GM21619 (cell line): ENCODE data around the gene TAF4.
"Not testable (repeated sequence)": the region's sequence is repeated elsewhere in the genome, so short reads cannot be mapped to it uniquely, and the experiment has no call there.

Source experiments
- ATAC-seq: cut with Tn5 transposase; IDR thresholded peaks from one replicate; pipeline ENCODE4 v1.9.1; 2021; ENCODE audit not compliant: unreplicated experiment

The TAF4 gene

DNA sequence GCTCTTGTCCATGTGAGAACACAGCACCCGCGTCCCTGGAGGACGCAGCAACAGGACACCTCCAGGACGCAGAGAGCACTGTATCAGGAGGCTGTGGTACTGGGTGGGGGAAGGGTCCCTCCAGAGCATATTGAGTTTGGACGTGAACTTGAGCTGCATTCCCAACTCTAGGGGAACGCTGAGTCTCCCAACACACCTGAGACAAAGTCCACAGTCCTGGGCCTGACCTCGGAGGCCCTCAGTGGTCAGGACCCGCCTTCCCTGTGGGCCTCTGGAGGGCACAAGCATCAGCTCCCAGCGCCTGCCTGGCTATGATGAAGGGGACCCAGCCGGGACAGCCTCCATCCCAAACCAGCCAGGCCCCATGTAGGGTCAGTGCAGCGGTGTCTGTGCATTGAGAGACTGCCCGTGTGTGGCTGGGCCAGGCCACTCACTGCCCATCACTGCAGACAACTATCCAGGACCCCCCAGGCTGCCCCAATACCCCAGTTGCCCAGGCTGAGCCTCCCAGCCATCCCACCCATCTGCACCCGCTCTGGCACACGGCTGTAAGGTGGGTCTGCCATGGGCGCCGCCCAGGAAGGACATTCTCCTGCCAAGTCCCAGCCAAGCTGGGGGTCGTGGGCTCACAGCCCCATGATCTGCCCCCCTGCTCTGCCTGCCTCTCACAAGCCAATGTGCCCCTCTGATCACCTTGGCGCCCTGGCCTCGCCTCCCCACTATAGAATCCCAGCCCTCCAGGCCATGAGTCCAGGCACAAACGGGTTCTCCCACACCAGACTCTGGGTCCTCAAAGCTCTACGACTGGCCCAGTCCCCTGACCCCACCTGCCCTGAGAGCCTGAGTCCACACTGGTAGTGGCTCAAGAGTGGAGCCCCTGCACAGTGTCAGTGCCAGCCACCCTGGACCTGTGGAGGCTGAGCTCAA, 115.7 kb downstream of the TAF4 start:
- no peak for ATAC-seq

DNA sequence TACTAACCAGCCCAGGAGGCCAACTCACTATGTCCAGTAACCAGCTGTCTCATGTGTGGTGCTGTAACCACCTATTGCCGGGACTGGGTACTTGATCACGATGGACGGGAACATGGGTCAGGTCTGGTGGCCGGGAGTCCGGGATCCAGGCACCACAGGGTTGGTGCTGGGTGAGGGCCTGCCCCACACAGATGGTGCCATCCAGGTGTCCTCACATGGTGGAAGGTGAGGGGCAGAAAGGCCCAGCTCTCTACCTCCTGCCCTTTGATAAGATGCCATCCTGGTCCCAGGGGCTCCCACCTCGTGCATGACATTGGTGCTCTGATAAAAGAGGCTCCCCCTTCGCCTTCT, 116.3 kb downstream of the TAF4 start:
- ATAC-seq, result no peak

DNA sequence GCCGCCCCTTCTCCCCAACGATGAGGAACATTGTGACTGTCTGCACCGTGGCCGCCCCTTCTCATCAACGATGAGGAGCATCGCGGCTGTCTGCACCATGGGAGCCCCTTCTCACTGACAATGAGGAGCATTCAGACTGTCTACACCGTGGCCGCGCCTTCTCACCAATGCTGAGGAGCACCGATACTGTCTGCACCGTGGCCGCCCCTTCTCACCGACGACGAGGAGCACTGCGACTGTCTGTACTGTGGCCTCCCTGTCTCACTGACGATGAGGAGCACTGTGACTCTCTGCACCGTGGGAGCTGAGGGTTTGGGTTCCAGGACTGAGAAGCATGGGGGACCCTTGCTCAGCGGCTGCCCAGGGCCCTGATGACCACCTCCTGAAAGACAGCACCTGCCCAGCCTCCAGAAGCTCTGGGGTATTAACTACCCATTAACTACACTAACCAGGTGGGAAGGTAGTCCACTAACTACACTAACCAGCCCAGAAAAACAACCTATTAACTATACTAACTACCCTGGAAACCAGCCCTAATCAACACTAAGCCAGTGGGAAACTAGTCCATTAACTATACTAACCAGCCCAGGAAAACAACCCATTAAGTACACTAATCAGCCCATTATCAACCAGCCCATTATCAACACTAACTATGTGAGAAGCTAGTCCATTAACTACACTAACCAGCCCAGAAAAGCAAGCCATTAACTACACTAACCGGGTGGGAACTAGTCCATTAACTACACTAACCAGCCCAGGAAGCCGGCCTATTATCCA, 116.9 kb downstream of the TAF4 start:
- ATAC-seq, result no peak

GRCh38 chr20:61948056-61948455, 117.6 kb downstream of the TAF4 start:
- not testable (repeated sequence) for ATAC-seq

DNA sequence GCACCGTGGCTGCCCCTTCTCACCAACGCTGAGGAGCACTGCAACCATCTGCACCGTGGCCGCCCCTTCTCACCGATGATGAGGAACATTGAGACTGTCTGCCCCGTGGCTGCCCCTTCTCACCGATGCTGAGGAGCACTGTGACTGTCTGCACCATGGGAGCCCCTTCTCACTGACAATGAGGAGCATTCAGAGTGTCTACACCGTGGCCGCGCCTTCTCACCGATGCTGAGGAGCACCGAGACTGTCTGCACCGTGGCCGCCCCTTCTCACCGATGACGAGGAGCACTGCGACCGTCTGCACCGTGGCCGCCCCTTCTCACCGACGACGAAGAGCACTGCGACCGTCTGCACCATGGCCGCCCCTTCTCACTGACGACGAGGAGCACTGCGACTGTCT, 120.2 kb downstream of the TAF4 start:
- ATAC-seq, result not testable (repeated sequence)

DNA sequence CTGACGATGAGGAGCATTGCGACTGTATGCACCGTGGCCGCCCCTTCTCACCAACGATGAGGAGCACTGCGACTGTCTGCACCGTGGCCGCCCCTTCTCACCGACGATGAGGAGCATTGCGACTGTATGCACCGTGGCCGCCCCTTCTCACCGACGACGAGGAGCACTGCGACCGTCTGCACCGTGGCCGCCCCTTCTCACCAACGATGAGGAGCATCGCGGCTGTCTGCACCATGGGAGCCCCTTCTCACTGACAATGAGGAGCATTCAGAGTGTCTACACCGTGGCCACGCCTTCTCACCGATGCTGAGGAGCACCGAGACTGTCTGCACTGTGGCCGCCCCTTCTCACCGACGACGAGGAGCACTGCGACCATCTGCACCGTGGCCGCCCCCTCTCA, 120.7 kb downstream of the TAF4 start:
- ATAC-seq, result not testable (repeated sequence)

DNA sequence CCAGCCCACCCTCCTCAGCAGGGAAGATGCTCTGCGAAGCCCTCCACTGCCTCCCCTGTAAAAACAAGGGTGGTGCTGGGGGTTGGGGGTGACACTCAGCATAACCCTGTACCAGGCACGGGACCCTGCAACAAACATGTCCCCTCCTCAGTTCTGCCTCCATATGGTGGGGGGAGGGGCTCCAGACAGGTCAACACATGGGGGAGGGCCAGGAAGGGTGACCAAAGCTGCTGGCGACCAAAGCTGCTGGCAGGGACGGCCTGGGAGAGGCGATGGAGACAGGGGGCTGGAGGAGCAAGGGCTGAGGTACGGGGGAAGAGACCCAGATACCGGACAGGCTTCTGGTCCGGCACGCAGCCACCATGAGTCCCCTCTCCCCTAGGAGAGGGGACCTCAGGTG, 123.2 kb downstream of the TAF4 start:
- ATAC-seq, result no peak

DNA sequence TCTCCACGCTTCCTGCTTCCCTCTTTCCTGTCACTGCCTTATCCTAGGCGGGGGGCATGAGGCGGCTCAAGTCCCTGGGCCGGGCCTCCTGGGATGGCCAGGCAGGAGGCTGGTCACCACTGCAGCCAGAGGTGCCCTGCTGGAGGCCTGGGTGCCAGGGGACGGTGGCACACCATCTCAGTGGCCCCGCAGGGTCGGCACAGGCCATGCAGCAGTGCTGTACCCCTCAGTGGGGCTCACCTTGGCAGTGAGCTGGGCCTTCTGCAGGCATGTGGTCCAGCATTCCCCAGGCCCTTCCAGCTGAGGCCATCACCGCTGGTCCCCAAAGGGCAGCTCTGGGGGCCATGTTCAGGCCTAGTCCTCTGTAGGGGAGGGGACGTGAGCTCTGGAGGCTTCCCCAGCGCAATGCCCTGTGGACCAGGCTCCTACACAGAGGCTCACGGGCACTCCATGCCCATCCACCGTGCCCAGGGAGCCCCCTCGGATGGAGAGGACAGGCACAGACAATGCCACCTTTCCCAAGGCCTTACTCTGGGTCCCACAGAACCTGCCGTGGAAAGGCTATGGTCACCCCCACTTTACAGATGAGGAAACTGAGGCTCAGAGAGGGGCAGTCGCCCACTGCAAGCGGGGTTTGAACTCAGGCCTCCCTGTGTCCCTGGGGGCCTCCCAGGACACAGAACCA, 123.8 kb downstream of the TAF4 start:
- ATAC-seq, result no peak

GRCh38 chr20:61940976-61941720, 124.5 kb downstream of the TAF4 start:
- no peak for ATAC-seq

- no peak for ATAC-seq
Measured at GRCh38 chr20:61940491-61940890, 125.2 kb downstream of the TAF4 start.

DNA sequence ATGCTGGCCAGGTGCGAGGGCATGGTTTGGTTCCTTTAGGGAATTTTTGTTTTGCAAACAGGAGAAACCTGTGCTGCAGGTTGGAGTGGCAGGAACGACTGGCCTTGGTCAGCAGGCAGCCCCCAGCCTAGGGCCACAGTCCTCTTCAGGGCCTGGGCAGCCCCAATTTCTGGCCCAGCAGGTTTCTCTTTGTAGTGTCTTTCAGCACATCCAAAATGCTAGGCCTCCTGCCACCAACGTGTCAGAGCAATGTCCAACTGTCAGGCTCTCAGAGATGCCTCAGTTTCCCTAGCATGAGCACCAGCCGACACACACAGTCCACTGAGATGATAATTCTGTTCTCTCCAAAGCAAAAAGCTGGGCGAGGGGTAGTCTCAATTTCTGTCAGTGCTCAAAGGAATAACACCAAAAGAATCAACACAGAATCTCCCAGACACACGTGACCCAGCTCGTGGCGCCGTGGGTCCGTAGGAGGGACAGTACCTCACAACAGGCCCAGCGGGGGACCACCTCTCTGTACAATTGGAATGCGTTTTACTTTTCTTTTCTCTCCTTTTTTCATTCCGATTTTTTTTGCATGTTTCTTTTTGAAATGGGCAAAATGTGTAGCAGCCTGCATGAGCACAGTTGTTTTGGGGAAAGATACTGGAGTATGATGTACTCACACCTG, 125.9 kb downstream of the TAF4 start:
- no peak for ATAC-seq

DNA sequence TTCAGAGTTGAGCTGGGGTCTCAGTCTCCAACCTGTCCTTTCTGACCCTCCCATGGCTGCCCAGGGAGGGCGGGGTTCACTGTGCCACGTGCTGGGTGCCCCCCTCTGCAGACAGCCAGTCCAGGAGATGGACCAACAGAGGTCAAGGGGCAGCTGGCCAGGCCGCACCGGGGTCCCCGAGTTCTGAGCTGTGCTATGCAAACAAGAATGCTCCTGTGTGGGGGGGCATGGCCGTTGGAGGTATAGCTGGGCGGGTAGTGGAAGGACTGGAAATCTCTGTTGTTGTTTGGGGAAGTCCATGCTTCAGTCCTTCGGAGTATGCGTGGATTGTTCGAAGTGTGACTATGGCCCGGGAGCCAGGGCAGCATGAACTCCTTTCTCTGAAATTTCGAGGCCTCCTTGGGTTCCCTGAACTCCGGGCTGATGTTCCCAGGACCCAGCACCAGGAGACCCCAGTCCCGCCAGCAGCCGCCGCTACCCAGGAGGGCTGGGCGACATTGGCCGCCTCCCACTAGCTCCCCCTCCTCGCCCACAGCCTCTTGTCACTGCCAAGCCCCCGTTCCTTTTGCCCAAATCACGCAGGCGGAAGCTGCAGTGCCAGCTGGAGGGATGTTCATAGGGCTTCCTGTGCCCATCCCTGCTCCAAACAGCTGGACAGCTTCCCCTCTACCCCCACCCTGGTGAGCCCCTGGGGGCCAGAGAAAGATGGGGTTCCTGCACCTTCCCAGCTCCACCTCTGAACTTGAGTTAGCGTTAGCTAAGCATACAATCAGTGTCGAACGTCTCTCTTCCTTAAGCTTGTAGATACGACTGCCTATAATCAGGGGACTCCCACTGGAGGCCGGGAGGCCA, 126.6 kb downstream of the TAF4 start:
- no peak for ATAC-seq

- no peak for ATAC-seq
Measured at GRCh38 chr20:61937963-61938838, 127.5 kb downstream of the TAF4 start.

- no peak for ATAC-seq
Measured at GRCh38 chr20:61937146-61937962, 128.3 kb downstream of the TAF4 start.

GRCh38 chr20:61936701-61937131, 129.0 kb downstream of the TAF4 start:
- no peak for ATAC-seq

GRCh38 chr20:61935926-61936700, 129.6 kb downstream of the TAF4 start:
- ATAC-seq, result no peak
